ENCODE measurements around the gene SH3D21.

Gene SH3D21

DNA sequence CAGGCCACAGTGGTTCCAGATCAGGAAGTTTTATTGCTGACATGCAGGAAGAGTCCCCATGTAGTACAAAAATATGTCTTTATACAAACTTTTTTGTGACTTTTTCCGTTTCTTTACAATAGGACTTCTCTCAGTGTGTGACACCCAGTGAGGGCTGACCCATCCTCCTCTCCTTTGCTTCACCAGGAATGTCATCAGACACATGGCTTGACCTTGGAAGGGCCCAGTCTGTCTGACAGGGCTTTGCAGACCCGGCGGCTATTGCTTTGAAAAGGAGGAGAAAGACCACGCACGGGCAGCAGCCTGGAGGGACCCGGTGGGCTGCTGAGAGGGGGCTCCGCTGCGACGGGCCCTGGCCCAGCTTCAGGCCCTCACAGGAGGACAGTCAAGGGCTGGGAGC is 33.4 kb downstream of the SH3D21 start:
- TF ChIP-seq, protein P1, sequence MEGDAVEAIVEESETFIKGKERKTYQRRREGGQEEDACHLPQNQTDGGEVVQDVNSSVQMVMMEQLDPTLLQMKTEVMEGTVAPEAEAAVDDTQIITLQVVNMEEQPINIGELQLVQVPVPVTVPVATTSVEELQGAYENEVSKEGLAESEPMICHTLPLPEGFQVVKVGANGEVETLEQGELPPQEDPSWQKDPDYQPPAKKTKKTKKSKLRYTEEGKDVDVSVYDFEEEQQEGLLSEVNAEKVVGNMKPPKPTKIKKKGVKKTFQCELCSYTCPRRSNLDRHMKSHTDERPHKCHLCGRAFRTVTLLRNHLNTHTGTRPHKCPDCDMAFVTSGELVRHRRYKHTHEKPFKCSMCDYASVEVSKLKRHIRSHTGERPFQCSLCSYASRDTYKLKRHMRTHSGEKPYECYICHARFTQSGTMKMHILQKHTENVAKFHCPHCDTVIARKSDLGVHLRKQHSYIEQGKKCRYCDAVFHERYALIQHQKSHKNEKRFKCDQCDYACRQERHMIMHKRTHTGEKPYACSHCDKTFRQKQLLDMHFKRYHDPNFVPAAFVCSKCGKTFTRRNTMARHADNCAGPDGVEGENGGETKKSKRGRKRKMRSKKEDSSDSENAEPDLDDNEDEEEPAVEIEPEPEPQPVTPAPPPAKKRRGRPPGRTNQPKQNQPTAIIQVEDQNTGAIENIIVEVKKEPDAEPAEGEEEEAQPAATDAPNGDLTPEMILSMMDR (IDR thresholded peaks at IDR 0.05; ENCODE audit: control insufficient read depth, extremely low read depth, insufficient read depth) = no peak
- H3K4me3 ChIP-seq (ENCODE audit: low read depth, low read length) = no peak overlapping the region
- DNase-seq (ENCODE audit: low read depth) = no peak

- no peak for DNase-seq (ENCODE audit: low read depth)
Measured at GRCh38 chr1:36341626-36342320, 35.6 kb downstream of the SH3D21 start.

DNA sequence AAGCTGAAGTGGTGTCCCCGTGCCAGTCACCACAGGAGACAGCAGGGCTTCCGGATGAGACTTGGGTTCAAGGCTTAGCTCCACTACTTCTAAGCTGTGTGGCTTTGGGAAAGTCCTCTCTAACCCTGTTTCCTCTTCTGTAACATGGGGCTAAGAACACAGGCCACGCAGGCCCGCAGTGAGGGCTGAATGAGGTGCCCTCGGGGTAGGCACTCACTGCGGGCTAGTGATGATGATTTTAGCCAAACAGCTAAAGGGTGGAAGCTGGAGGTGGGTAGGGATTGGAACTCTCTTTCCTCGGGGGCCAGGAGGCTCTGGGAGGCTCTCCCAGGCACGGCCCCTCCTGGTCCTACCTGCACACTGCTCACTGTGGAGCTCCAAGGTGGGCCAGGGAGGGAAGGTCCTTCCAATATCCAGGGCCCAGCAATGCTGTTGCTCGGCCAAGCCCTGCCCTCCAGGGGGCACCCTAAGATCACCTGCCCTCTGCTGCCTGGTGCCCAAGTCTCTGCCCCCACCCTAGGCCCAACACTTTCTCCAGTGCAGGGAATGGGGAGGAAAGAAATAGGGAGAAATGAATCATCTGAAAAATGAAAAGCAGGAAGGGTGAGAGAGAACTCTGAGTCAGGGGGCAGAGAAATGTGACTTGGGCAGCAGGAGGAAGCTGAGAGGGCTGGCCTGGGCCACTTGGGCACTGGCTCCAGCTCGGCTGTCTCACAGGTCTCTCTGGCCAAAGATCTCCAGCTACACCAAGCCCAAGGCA is 36.4 kb downstream of the SH3D21 start:
- no peak for DNase-seq (ENCODE audit: low read depth)

More at GRCh38 chr1:36341626-36342320, 35.6 kb downstream of the SH3D21 start:
- H3K4me3 ChIP-seq (ENCODE audit: low read depth, low read length) = no peak overlapping the region
- TF ChIP-seq, protein P1 (IDR thresholded peaks at IDR 0.05; ENCODE audit: control insufficient read depth, extremely low read depth, insufficient read depth) = no peak

DNA sequence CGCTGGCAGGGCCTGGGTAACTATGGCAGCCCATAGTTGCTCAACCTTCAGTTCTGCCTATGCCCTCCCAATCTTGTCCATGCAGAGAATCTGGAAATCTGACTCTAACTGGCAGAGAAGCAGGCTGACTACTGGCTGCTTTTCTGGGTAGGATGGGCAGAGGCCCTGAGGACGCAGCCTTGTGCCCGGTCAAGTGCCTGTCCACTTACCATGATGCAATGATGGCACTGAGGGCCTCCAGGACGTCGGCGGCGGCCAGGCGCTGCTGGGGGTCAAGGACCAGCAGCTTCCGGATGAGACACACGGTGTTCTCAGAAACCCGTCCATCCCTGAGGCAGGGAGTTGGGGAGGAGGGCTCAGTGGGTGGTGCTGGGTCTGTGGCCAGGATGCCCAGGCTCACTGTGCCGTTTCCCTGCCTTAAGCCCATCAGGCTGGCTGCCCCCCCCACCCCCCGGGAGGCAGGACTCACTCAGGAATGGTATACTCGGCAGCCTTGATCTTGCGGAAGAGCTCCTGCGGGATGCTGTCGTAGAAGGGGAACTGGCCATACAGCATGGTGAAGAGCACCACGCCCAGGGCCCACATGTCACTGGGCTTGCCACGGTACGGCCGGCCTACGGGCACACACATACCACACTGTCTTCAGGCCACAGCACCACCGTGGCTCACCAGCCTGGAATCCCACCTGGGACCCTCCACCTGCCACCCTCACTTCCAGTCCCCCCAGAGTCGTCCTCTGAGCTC is 37.7 kb downstream of the SH3D21 start:
- DNase-seq (ENCODE audit: low read depth) = no peak
- no peak overlapping the region for H3K4me3 ChIP-seq (ENCODE audit: low read depth, low read length)
- TF ChIP-seq, protein P1 (IDR thresholded peaks at IDR 0.05; ENCODE audit: control insufficient read depth, extremely low read depth, insufficient read depth) = no peak

More for the DNA sequence above, 36.4 kb downstream of the SH3D21 start:
- TF ChIP-seq, protein P1 (IDR thresholded peaks at IDR 0.05; ENCODE audit: control insufficient read depth, extremely low read depth, insufficient read depth) = peak; percentile 66
- H3K4me3 ChIP-seq (ENCODE audit: low read depth, low read length) = no peak overlapping the region

DNA sequence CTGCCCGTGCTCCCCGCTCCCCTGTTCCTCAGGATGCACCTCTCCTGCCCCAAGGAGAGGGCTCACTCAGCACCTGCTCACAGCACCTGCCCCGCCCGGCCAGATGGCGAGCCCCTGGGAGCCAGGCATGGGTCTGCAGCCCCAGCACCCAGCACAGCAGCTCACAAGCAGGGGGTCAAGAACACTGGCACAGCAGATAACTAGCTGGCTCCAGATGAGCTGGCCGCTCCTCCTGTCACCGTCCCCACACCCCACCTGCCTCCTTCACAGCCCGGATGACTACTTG is 38.2 kb downstream of the SH3D21 start:
- TF ChIP-seq, protein P1 (IDR thresholded peaks at IDR 0.05; ENCODE audit: control insufficient read depth, extremely low read depth, insufficient read depth) = no peak
- H3K4me3 ChIP-seq (ENCODE audit: low read depth, low read length) = no peak overlapping the region
- no peak for DNase-seq (ENCODE audit: low read depth)

GRCh38 chr1:36345353-36345752 is 39.2 kb downstream of the SH3D21 start:
- no peak for DNase-seq (ENCODE audit: low read depth)
- no peak overlapping the region for H3K4me3 ChIP-seq (ENCODE audit: low read depth, low read length)
- TF ChIP-seq, protein P1 (IDR thresholded peaks at IDR 0.05; ENCODE audit: control insufficient read depth, extremely low read depth, insufficient read depth) = no peak

Data from LNCaP clone FGC (cell line).